HG03460 (cell line): Measurements from ENCODE around the gene TAF5L.

ENCODE experiments used
- ATAC-seq: cut with Tn5 transposase; IDR thresholded peaks from one replicate; pipeline ENCODE4 v1.9.1; 2021; ENCODE audit not compliant: unreplicated experiment

Gene TAF5L

GRCh38 chr1:229625915-229626831 lies at the start of gene TAF5L, which contains the start of gene URB2:
Gene TAF5L, minus strand, starts transcription at chr1:229626122. Its CDS starts 11,640 bp downstream, at chr1:229614482.
Gene URB2, plus strand, starts transcription at chr1:229626247. Its CDS starts 1,387 bp downstream, at chr1:229627634.
- ATAC-seq, result peak; percentile 73

GRCh38 chr1:229675396-229675795 lies 49.5 kb upstream of the TAF5L start:
- ATAC-seq, result no peak

- no peak for ATAC-seq
These were observed 48.1 kb upstream of the TAF5L start for GRCh38 chr1:229674042-229674441.

GRCh38 chr1:229672246-229672645 lies 46.3 kb upstream of the TAF5L start:
- ATAC-seq, result no peak

- ATAC-seq, result no peak
These were observed 45.4 kb upstream of the TAF5L start for GRCh38 chr1:229671310-229671709.

- ATAC-seq, result no peak
These were observed 43.4 kb upstream of the TAF5L start for GRCh38 chr1:229669333-229669732.

GRCh38 chr1:229666585-229666984 lies 40.7 kb upstream of the TAF5L start:
- no peak for ATAC-seq

GRCh38 chr1:229665912-229666558 lies 40.1 kb upstream of the TAF5L start:
- no peak for ATAC-seq

- peak; percentile 56 for ATAC-seq
These were observed 38.3 kb upstream of the TAF5L start for GRCh38 chr1:229664133-229664689.

- no peak for ATAC-seq
These were observed 36.0 kb upstream of the TAF5L start for GRCh38 chr1:229661897-229662296.

GRCh38 chr1:229661022-229661877 lies 35.3 kb upstream of the TAF5L start:
- ATAC-seq, result peak; percentile 57

- no peak for ATAC-seq
These were observed 32.3 kb upstream of the TAF5L start for GRCh38 chr1:229657993-229658755.

GRCh38 chr1:229655781-229656180 lies 29.9 kb upstream of the TAF5L start:
- ATAC-seq, result no peak

- no peak for ATAC-seq
These were observed 27.5 kb upstream of the TAF5L start for GRCh38 chr1:229653420-229653819.

- no peak for ATAC-seq
These were observed 25.6 kb upstream of the TAF5L start for GRCh38 chr1:229651546-229651945.

- ATAC-seq, result no peak
These were observed 24.1 kb upstream of the TAF5L start for GRCh38 chr1:229650045-229650444.

- ATAC-seq, result no peak
These were observed 22.5 kb upstream of the TAF5L start for GRCh38 chr1:229648406-229648805.

GRCh38 chr1:229645324-229645993 lies 19.5 kb upstream of the TAF5L start:
- no peak for ATAC-seq

- ATAC-seq, result no peak
These were observed 18.2 kb upstream of the TAF5L start for GRCh38 chr1:229643996-229644745.
